ENCODE results near the gene TYROBP. TPM values are rescaled to one million over a fixed set of nuclear protein-coding genes. Genes with fewer than 3 reads are reported as not detected.

Gene TYROBP
- polyA plus RNA-seq, 12 donors: 11.8 to 33.6 (median 12.5) TPM; not detected in 1

Other genes with a start within 250 kb of the TYROBP start
- gene UPK1A, start 241.8 kb downstream of the TYROBP start, polyA plus RNA-seq (ENCODE audit: insufficient read length in 12 of 12): 10 to 100 TPM in 2 of 12 donors, 1 to 10 TPM in 1, under 1 TPM in 2, not detected in 7; 0.16 to 31.4 (median 5.6) TPM
- gene ZBTB32, start 203.7 kb downstream of the TYROBP start, polyA plus RNA-seq (ENCODE audit: insufficient read length in 12 of 12): under 1 TPM in 7 of 12 donors, not detected in 5; 0.08 to 0.45 (median 0.33) TPM
- 10 to 100 TPM in 11 of 12 donors, not detected in 1; 14.2 to 29.8 (median 19.9) TPM for gene KMT2B, start 190.3 kb downstream of the TYROBP start, polyA plus RNA-seq (ENCODE audit: insufficient read length in 12 of 12)
- gene IGFLR1, start 165.8 kb downstream of the TYROBP start, polyA plus RNA-seq (ENCODE audit: insufficient read length in 12 of 12): 1 to 10 TPM in 10 of 12 donors, not detected in 2; 1.7 to 4.0 (median 3.3) TPM
- gene U2AF1L4, start 162.9 kb downstream of the TYROBP start, polyA plus RNA-seq (ENCODE audit: insufficient read length in 12 of 12): 10 to 100 TPM in 11 of 12 donors, not detected in 1; 10.6 to 36.2 (median 13.0) TPM
- 10 to 100 TPM in 11 of 12 donors, not detected in 1; 30.3 to 54.5 (median 37.3) TPM for gene PSENEN, start 162.6 kb downstream of the TYROBP start, polyA plus RNA-seq (ENCODE audit: insufficient read length in 12 of 12)
- 10 to 100 TPM in 2 of 12 donors, 1 to 10 TPM in 8, not detected in 2; 5.3 to 11.3 (median 9.5) TPM for gene LIN37, start 159.7 kb downstream of the TYROBP start, polyA plus RNA-seq (ENCODE audit: insufficient read length in 12 of 12)
- gene HSPB6, start 151.3 kb downstream of the TYROBP start, polyA plus RNA-seq (ENCODE audit: insufficient read length in 12 of 12): 1,000 to 10,000 TPM in 1 of 12 donors, 100 to 1,000 TPM in 11; 347 to 1,124 (median 629) TPM
- gene PROSER3, start 150.1 kb downstream of the TYROBP start, polyA plus RNA-seq (ENCODE audit: insufficient read length in 12 of 12): 10 to 100 TPM in 8 of 12 donors, 1 to 10 TPM in 3, not detected in 1; 7.1 to 30.4 (median 13.7) TPM
- 10 to 100 TPM in 11 of 12 donors, not detected in 1; 10.5 to 29.8 (median 15.8) TPM for gene ARHGAP33, start 132.7 kb downstream of the TYROBP start, polyA plus RNA-seq (ENCODE audit: insufficient read length in 12 of 12)
- under 1 TPM in 1 of 12 donors, not detected in 11; 0.80 TPM for gene PRODH2, start 95.5 kb downstream of the TYROBP start, polyA plus RNA-seq (ENCODE audit: insufficient read length in 12 of 12)
- gene NPHS1, start 55.8 kb downstream of the TYROBP start, polyA plus RNA-seq (ENCODE audit: insufficient read length in 12 of 12): under 1 TPM in 9 of 12 donors, not detected in 3; 0.06 to 0.97 (median 0.29) TPM
- gene KIRREL2, start 51.4 kb downstream of the TYROBP start, polyA plus RNA-seq (ENCODE audit: insufficient read length in 12 of 12): under 1 TPM in 10 of 12 donors, not detected in 2; 0.18 to 0.55 (median 0.27) TPM
- 10 to 100 TPM in 1 of 12 donors, 1 to 10 TPM in 10, not detected in 1; 3.4 to 33.6 (median 5.8) TPM for gene APLP1, start 39.7 kb downstream of the TYROBP start, polyA plus RNA-seq (ENCODE audit: insufficient read length in 12 of 12)
- 1 to 10 TPM in 6 of 12 donors, under 1 TPM in 4, not detected in 2; 0.82 to 8.5 (median 1.3) TPM for gene NFKBID, start 7.8 kb downstream of the TYROBP start, polyA plus RNA-seq (ENCODE audit: insufficient read length in 12 of 12)
- gene HCST, start 5.8 kb downstream of the TYROBP start, polyA plus RNA-seq (ENCODE audit: insufficient read length in 12 of 12): 1 to 10 TPM in 10 of 12 donors, not detected in 2; 3.1 to 7.7 (median 5.1) TPM
- 10 to 100 TPM in 1 of 12 donors, 1 to 10 TPM in 10, not detected in 1; 4.2 to 13.9 (median 7.6) TPM for gene LRFN3, start 28.1 kb upstream of the TYROBP start, polyA plus RNA-seq (ENCODE audit: insufficient read length in 12 of 12)
- 10 to 100 TPM in 9 of 12 donors, 1 to 10 TPM in 2, not detected in 1; 9.1 to 24.4 (median 10.9) TPM for gene SDHAF1, start 86.9 kb upstream of the TYROBP start, polyA plus RNA-seq (ENCODE audit: insufficient read length in 12 of 12)
- gene SYNE4, start 100.5 kb upstream of the TYROBP start, polyA plus RNA-seq (ENCODE audit: insufficient read length in 12 of 12): 1 to 10 TPM in 1 of 12 donors, under 1 TPM in 10, not detected in 1; 0.08 to 6.3 (median 0.65) TPM
- gene ALKBH6, start 105.9 kb upstream of the TYROBP start, polyA plus RNA-seq (ENCODE audit: insufficient read length in 12 of 12): 10 to 100 TPM in 2 of 12 donors, 1 to 10 TPM in 8, not detected in 2; 6.7 to 13.1 (median 7.8) TPM
- 10 to 100 TPM in 11 of 12 donors, not detected in 1; 13.4 to 88.9 (median 18.1) TPM for gene CLIP3, start 124.6 kb upstream of the TYROBP start, polyA plus RNA-seq (ENCODE audit: insufficient read length in 12 of 12)
- 10 to 100 TPM in 2 of 12 donors, 1 to 10 TPM in 9, not detected in 1; 5.8 to 17.9 (median 8.1) TPM for gene THAP8, start 146.0 kb upstream of the TYROBP start, polyA plus RNA-seq (ENCODE audit: insufficient read length in 12 of 12)
- 1 to 10 TPM in 11 of 12 donors, not detected in 1; 2.2 to 4.9 (median 3.1) TPM for gene WDR62, start 146.6 kb upstream of the TYROBP start, polyA plus RNA-seq (ENCODE audit: insufficient read length in 12 of 12)
- gene OVOL3, start 202.8 kb upstream of the TYROBP start, polyA plus RNA-seq (ENCODE audit: insufficient read length in 12 of 12): not detected
- 10 to 100 TPM in 10 of 12 donors, not detected in 2; 29.0 to 50.0 (median 39.8) TPM for gene POLR2I, start 206.6 kb upstream of the TYROBP start, polyA plus RNA-seq (ENCODE audit: insufficient read length in 12 of 12)
- gene TBCB, start 207.2 kb upstream of the TYROBP start, polyA plus RNA-seq (ENCODE audit: insufficient read length in 12 of 12): 10 to 100 TPM in 11 of 12 donors, not detected in 1; 54.6 to 85.5 (median 75.2) TPM
- 100 to 1,000 TPM in 11 of 12 donors, not detected in 1; 277 to 639 (median 505) TPM for gene CAPNS1, start 231.8 kb upstream of the TYROBP start, polyA plus RNA-seq (ENCODE audit: insufficient read length in 12 of 12)
- gene COX7A1, start 244.2 kb upstream of the TYROBP start, polyA plus RNA-seq (ENCODE audit: insufficient read length in 12 of 12): 100 to 1,000 TPM in 10 of 12 donors, 10 to 100 TPM in 1, not detected in 1; 89.0 to 273 (median 210) TPM

Measured in muscle of arm (tissue), 12 donors.